NT2/D1 (cell line): ENCODE measurements around the gene L2HGDH.

ENCODE experiments used
- SUZ12 ChIP-seq: IDR thresholded peaks from 2 replicates; pipeline ENCODE4 v1.6.1; 2011; ENCODE audit not compliant: insufficient read length, insufficient read depth; ENCODE audit errors: extremely low read depth
- YY1 ChIP-seq: IDR thresholded peaks from 2 replicates; pipeline ENCODE4 v1.6.1; 2011; ENCODE audit not compliant: insufficient read length, insufficient read depth
- ZNF274 ChIP-seq: IDR thresholded peaks from 2 replicates; pipeline ENCODE4 v1.6.1; 2011; ENCODE audit warnings: mild to moderate bottlenecking, low read depth, low read length

DNA sequence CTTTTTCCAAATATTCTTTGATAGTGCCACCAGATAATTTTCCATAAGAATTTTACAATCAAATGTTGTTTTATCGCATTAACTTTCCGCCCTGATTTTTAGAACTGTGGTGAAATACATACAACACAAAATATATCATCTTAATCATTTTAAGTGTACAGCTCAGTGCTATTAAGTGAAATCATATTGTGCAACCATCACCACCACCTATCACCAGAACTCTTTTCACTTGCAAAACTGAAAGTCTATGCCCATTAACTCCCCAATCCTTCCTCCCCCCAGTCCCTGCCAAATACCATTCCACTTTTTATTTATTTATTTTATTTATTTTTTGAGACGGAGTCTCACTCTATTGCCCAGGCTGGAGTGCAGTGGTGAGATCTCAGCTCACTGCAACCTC, 48.1 kb upstream of the L2HGDH start:
- TF ChIP-seq SUZ12 = no peak
- no peak for TF ChIP-seq ZNF274
- no peak for TF ChIP-seq YY1
